ENCODE measurements around the gene ORMDL3.
"Not testable (repeated sequence)": the region's sequence is repeated elsewhere in the genome, so short reads cannot be mapped to it uniquely, and the experiment has no call there.

Gene ORMDL3

DNA sequence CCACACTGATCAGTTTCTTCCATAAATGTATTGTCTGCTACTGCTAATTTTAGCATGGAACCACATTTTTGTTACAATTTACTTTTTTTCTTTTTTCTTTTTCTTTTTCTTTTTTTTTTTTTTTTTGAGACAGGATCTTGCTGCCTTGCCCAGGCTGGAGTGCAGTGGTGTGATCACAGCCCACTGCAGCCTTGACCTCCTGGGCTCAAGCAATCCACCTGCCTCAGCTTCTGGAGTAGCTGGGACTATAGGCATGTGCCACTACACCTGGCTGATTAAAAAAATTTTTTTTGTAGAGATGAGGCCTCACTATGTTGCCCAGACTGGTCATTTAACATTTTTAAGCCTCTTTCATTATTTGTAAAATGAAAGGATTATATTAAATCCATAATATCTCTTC lies 40.3 kb downstream of the ORMDL3 start:
- no peak overlapping the region for H3K4me3 ChIP-seq (ENCODE audit: low read depth, low read length)

DNA sequence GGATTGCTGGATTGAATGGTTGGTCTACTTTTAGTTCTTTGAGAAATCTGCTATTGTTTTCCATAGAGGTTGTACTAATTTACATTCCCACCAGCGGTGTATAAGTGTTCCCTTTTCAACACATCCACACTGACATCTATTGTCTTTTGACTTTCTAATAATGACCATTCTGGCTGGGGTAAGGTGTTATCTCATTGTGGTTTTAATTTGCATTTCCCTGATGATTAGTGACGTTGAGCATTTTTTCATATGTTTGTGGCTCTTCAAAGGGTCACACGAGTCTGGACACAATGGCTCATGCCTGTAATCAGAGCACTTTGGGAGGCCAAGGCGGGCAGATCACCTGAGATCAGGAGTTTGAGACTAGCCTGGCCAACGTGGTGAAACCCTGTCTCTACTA lies 41.3 kb downstream of the ORMDL3 start:
- H3K4me3 ChIP-seq (ENCODE audit: low read depth, low read length), result not testable (repeated sequence)

GRCh38 chr17:39872751-39873150 lies 54.6 kb downstream of the ORMDL3 start:
- H3K4me3 ChIP-seq (ENCODE audit: low read depth, low read length), result no peak overlapping the region

DNA sequence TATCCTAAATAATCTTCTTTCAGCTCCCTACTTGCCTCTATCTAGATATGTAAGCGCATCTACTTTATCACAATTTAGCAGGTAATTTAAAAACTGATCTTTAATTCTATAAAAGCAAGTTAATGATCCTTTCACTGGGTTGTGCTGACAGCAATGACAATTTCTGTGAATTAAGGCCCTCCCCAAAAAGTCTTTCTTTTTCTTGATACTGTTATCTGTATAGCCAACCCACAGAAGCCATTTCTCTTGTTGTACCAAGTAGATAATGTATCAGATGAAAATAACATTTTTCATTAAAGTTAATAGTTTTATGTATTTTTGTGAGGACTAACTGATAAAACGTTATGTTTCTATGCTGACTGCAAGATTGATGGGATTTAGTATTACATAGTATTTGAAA lies 55.6 kb downstream of the ORMDL3 start:
- no peak overlapping the region for H3K4me3 ChIP-seq (ENCODE audit: low read depth, low read length)

All from iPS-11a (cell line).